Measurements from ENCODE around the gene MCRIP2.

MCRIP2 gene

GRCh38 chr16:616733-617586 lies 24.7 kb upstream of the MCRIP2 start:
- DNase-seq (ENCODE audit: low read depth in 3 of 3): no peak

- DNase-seq (ENCODE audit: low read depth in 3 of 3): no peak
These were observed 23.8 kb upstream of the MCRIP2 start for GRCh38 chr16:617855-618254.

GRCh38 chr16:619476-620100 lies 22.0 kb upstream of the MCRIP2 start:
- DNase-seq (ENCODE audit: low read depth in 3 of 3): no peak

- no peak for DNase-seq (ENCODE audit: low read depth in 3 of 3)
These were observed 20.7 kb upstream of the MCRIP2 start for GRCh38 chr16:620700-621525.

GRCh38 chr16:621526-622105 lies 20.0 kb upstream of the MCRIP2 start:
- DNase-seq (ENCODE audit: low read depth in 3 of 3): no peak

- DNase-seq (ENCODE audit: low read depth in 3 of 3): no peak
These were observed 18.7 kb upstream of the MCRIP2 start for GRCh38 chr16:622920-623280.

- DNase-seq (ENCODE audit: low read depth in 3 of 3): no peak
These were observed 17.0 kb upstream of the MCRIP2 start for GRCh38 chr16:624526-625070.

- DNase-seq (ENCODE audit: low read depth in 3 of 3): no peak
These were observed 16.3 kb upstream of the MCRIP2 start for GRCh38 chr16:625117-625976.

GRCh38 chr16:625977-626765 lies 15.5 kb upstream of the MCRIP2 start:
- no peak for DNase-seq (ENCODE audit: low read depth in 3 of 3)

- no peak for DNase-seq (ENCODE audit: low read depth in 3 of 3)
These were observed 14.7 kb upstream of the MCRIP2 start for GRCh38 chr16:626787-627453.

GRCh38 chr16:627454-628239 lies 14.0 kb upstream of the MCRIP2 start:
- DNase-seq (ENCODE audit: low read depth in 3 of 3): no peak

- no peak for DNase-seq (ENCODE audit: low read depth in 3 of 3)
These were observed 13.1 kb upstream of the MCRIP2 start for GRCh38 chr16:628321-629061.

- no peak for DNase-seq (ENCODE audit: low read depth in 3 of 3)
These were observed 12.3 kb upstream of the MCRIP2 start for GRCh38 chr16:629185-629832.

- no peak for DNase-seq (ENCODE audit: low read depth in 3 of 3)
These were observed 11.8 kb upstream of the MCRIP2 start for GRCh38 chr16:629833-630248.

- no peak for DNase-seq (ENCODE audit: low read depth in 3 of 3)
These were observed 11.3 kb upstream of the MCRIP2 start for GRCh38 chr16:630249-630814.

- no peak for DNase-seq (ENCODE audit: low read depth in 3 of 3)
These were observed 10.7 kb upstream of the MCRIP2 start, which contains the start of gene WFIKKN1 for GRCh38 chr16:630815-631405. WFIKKN1 (plus strand) TSS chr16:630985; CDS start chr16:631254, 269 bp downstream.

Data from stimulated activated CD4-positive, alpha-beta T cell treated with anti-CD3 and anti-CD28 coated beads, TNF-alpha, amount 100 ng/mL, for 48 hours (primary cell).